MM.1S (cell line): Measurements from ENCODE around the gene PTPRJ.
"Not testable (repeated sequence)": the region's sequence is repeated elsewhere in the genome, so short reads cannot be mapped to it uniquely, and the experiment has no call there.

Experiments used
- DNase-seq: peaks from one replicate; pipeline ENCODE4 v3.0.0-alpha.2; 2015
- H2AFZ ChIP-seq: fragments of 300-600 bp; sonication (generic); 2 replicates; pipeline ENCODE4 v1.6.0; 2016; ENCODE audit warnings: antibody characterized with exemption, low read length
- H3F3A ChIP-seq: fragments of 300-600 bp; sonication (generic); 2 replicates; pipeline ENCODE4 v1.6.1; 2016; ENCODE audit warnings: mild to moderate bottlenecking, antibody characterized with exemption, low read length, moderate library complexity, mixed read lengths; ENCODE audit not compliant: insufficient read depth
- H3K27ac ChIP-seq: fragments of 300-600 bp; sonication (generic); 2 replicates; pipeline ENCODE4 v1.5.1; 2016; ENCODE audit warnings: mild to moderate bottlenecking, low read length
- H3K27me3 ChIP-seq: fragments of 300-600 bp; sonication (generic); replicated peaks from 2 replicates; pipeline ENCODE4 v1.6.0; 2016; ENCODE audit warnings: low read length; ENCODE audit not compliant: insufficient read depth
- H3K36me3 ChIP-seq: fragments of 300-600 bp; sonication (generic); replicated peaks from 2 replicates; pipeline ENCODE4 v1.6.1; 2016; ENCODE audit warnings: mild to moderate bottlenecking, low read length, mixed read lengths; ENCODE audit not compliant: insufficient read depth
- H3K4me1 ChIP-seq: fragments of 300-600 bp; sonication (generic); 2 replicates; pipeline ENCODE4 v1.6.1; 2016; ENCODE audit warnings: low read length, mixed read lengths
- H3K4me2 ChIP-seq: fragments of 300-600 bp; sonication (generic); 2 replicates; pipeline ENCODE4 v1.6.0; 2016; ENCODE audit warnings: low read depth, low read length
- H3K4me3 ChIP-seq: fragments of 300-600 bp; sonication (generic); 2 replicates; pipeline ENCODE4 v1.5.1; 2016; ENCODE audit warnings: low read length, mixed read lengths
- H3K79me2 ChIP-seq: fragments of 300-600 bp; sonication (generic); 2 replicates; pipeline ENCODE4 v1.6.1; 2016; ENCODE audit warnings: mixed run types, low read length, mixed read lengths
- H3K9ac ChIP-seq: fragments of 300-600 bp; sonication (generic); 2 replicates; pipeline ENCODE4 v1.6.1; 2016; ENCODE audit warnings: low read length, mixed read lengths
- H3K9me2 ChIP-seq: fragments of 300-600 bp; sonication (generic); replicated peaks from 2 replicates; pipeline ENCODE4 v1.6.1; 2016; ENCODE audit warnings: mild to moderate bottlenecking, low read length, mixed read lengths; ENCODE audit not compliant: insufficient read depth
- H3K9me3 ChIP-seq: fragments of 300-600 bp; sonication (generic); replicated peaks from 2 replicates; pipeline ENCODE4 v1.6.1; 2016; ENCODE audit warnings: mild to moderate bottlenecking, low read length, mixed read lengths; ENCODE audit not compliant: insufficient read depth
- H4K20me1 ChIP-seq: fragments of 300-600 bp; sonication (generic); 2 replicates; pipeline ENCODE4 v1.6.1; 2016; ENCODE audit warnings: mild to moderate bottlenecking, low read length, moderate library complexity, mixed read lengths; ENCODE audit not compliant: insufficient read depth
- EZH2 ChIP-seq: fragments of 300-600 bp; sonication (generic); optimal IDR thresholded peaks from 2 replicates; pipeline ENCODE3; 2017; ENCODE audit warnings: low read depth, mild to moderate bottlenecking, antibody characterized with exemption, low read length, mixed read lengths
- EZH2phosphoT487 ChIP-seq: fragments of 300-600 bp; sonication (generic); IDR thresholded peaks from 2 replicates; pipeline ENCODE4 v1.6.1; 2018; ENCODE audit warnings: antibody characterized with exemption, low read length
- TF ChIP-seq, protein P1 (sequence below): fragments of 300-600 bp; sonication (generic); IDR thresholded peaks from 2 replicates; pipeline ENCODE4 v1.5.1; 2016; ENCODE audit warnings: antibody characterized with exemption, low read length, mixed read lengths

PTPRJ gene

DNA sequence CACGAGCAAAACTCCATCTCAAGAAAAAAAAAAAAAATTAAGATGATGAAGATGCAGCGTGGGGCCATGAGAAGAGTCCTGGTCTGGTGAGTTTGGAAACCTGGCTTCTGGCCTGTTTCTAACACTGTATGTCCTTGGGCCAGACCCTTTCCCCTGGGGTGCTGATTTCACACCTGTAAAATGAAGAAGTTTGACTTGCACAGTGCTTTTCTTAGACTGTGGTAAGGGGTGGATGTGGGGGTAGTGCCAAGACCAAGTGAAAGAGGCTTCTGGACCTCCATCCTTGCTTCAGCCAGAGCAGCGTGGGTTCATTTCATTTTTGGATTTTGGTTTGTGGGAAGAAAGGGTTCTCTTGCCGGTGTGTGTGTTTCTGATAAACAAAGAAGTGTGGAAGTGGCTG is 42.1 kb downstream of the PTPRJ start:
- H4K20me1 ChIP-seq, result no peaks in the 10 kb centered on the region

DNA sequence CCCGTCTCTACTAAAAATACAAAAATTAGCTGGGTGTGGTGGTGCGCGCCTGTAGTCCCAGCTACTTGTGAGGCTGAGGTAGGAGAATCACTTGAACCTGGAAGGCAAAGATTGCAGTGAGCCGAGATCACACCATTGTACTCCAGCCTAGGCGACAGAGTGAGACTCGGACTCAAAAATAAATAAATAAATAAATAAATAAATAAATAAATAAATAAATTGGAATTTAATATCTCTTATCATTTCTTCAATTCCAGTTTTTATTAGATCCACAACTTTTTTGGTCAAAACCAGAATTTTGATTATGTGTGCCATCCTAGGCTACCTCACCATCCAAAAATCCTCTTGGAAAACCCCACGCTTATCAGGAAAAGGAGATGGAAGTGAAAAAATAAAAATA is 43.2 kb downstream of the PTPRJ start:
- H3K4me2 ChIP-seq, H3K4me1 ChIP-seq, H3K27ac ChIP-seq, H3K79me2 ChIP-seq, DNase-seq, H3K4me3 ChIP-seq, H3F3A ChIP-seq, H3K9me2 ChIP-seq, H3K27me3 ChIP-seq, H2AFZ ChIP-seq, H3K9me3 ChIP-seq, H3K36me3 ChIP-seq, H3K9ac ChIP-seq, H4K20me1 ChIP-seq: not testable (repeated sequence)

More for the DNA sequence above, 42.1 kb downstream of the PTPRJ start:
- TF ChIP-seq, protein P1, sequence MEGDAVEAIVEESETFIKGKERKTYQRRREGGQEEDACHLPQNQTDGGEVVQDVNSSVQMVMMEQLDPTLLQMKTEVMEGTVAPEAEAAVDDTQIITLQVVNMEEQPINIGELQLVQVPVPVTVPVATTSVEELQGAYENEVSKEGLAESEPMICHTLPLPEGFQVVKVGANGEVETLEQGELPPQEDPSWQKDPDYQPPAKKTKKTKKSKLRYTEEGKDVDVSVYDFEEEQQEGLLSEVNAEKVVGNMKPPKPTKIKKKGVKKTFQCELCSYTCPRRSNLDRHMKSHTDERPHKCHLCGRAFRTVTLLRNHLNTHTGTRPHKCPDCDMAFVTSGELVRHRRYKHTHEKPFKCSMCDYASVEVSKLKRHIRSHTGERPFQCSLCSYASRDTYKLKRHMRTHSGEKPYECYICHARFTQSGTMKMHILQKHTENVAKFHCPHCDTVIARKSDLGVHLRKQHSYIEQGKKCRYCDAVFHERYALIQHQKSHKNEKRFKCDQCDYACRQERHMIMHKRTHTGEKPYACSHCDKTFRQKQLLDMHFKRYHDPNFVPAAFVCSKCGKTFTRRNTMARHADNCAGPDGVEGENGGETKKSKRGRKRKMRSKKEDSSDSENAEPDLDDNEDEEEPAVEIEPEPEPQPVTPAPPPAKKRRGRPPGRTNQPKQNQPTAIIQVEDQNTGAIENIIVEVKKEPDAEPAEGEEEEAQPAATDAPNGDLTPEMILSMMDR, result no peak
- no peak for TF ChIP-seq EZH2phosphoT487
- TF ChIP-seq EZH2, result no peak
- no peaks in the 10 kb centered on the region for H3K79me2 ChIP-seq
- H3K27me3 ChIP-seq, result no peaks in the 10 kb centered on the region
- H3F3A ChIP-seq, result no peaks in the 10 kb centered on the region
- no peaks in the 10 kb centered on the region for H3K9me3 ChIP-seq
- no peak overlapping the region for H3K4me2 ChIP-seq
- H3K27ac ChIP-seq, result no peak overlapping the region
- no peaks in the 10 kb centered on the region for H3K9me2 ChIP-seq
- H3K36me3 ChIP-seq, result no peaks in the 10 kb centered on the region
- H3K4me1 ChIP-seq, result no peaks in the 10 kb centered on the region; the same call in 1 of the 2 replicates
- H2AFZ ChIP-seq, result no peak overlapping the region
- H3K4me3 ChIP-seq, result no peak overlapping the region
- H3K9ac ChIP-seq, result no peak overlapping the region
- DNase-seq, result no peak

DNA sequence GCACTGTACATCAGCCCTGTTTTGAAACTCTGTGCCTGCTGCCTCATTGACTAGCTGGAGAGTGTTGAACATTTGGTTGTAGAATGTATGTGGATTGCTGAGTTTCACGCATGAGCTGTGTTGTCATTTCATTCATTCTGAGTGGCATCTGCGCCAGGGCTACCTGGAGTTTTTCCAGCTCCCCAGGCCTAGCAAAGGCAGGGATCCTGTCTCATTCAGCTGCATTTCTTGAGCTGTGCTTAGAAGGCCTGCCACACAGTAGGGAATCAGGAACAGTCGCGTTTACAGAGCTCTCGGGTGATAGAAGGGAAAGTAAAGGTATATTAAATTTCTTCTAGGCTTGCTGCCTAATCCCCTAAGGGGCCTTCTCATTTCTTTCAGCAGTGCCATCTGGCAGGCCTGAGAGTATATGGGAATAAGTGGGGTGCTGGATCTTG is 44.3 kb downstream of the PTPRJ start:
- Histone ChIP-seq H3K4me1 (no peaks in the 10 kb centered on the region), H3F3A (no peaks in the 10 kb centered on the region), H3K4me3 (no peak overlapping the region), H3K27me3 (no peaks in the 10 kb centered on the region), H3K36me3 (no peaks in the 10 kb centered on the region), H2AFZ (no peak overlapping the region), H4K20me1 (no peaks in the 10 kb centered on the region), H3K9ac (no peak overlapping the region), H3K9me3 (no peaks in the 10 kb centered on the region), H3K79me2 (no peaks in the 10 kb centered on the region), H3K27ac (no peak overlapping the region), H3K4me2 (no peak overlapping the region), H3K9me2 (no peaks in the 10 kb centered on the region)
- DNase-seq, result no peak
- TF ChIP-seq EZH2 (no peak), EZH2phosphoT487 (no peak)
- TF ChIP-seq, protein P1, result no peak

DNA sequence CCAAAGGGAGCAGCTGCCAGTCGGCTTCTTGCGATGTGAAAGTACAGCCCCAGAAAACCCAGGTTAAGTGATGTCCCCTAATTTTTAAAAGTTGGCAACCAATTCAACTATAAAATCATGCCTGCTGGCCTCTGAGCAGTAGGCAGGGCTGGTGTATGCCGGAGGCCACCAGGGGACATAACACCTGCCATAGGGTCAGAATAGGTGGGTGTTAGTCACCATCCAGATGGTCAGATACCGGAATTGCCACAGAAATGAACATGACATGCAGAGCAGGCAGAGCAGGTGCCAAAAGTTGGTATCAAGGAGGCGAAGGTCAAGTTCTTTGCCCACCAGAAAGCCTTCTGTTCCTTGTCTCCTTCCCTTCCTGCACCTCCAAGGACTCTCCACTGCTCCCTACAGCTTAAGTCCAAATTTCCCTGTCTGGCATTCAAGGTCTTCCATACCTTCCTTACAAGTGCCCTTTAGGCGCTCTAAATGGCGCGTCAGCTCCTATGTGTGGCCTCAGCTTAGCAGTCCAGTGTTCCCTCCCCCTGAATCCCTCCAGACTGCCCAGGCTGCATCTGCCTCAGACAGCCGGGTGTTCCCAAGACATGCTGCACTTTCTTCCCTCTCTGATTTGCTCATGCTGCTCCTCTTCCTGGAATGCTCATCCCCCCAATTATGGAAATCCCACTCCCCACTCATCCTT is 45.1 kb downstream of the PTPRJ start:
- Histone ChIP-seq H3K9me3 (no peaks in the 10 kb centered on the region), H3K9ac (no peak overlapping the region), H4K20me1 (no peaks in the 10 kb centered on the region), H3K4me3 (no peak overlapping the region), H3K4me1 (no peaks in the 10 kb centered on the region), H3K27ac (no peak overlapping the region), H3F3A (no peaks in the 10 kb centered on the region), H3K36me3 (no peaks in the 10 kb centered on the region), H3K79me2 (no peaks in the 10 kb centered on the region), H2AFZ (no peak overlapping the region), H3K4me2 (no peak overlapping the region), H3K9me2 (no peaks in the 10 kb centered on the region), H3K27me3 (no peaks in the 10 kb centered on the region)
- TF ChIP-seq, protein P1, result no peak
- no peak for TF ChIP-seq EZH2phosphoT487
- TF ChIP-seq EZH2, result no peak
- no peak for DNase-seq
